ENCODE data around the gene SEPTIN10.

Gene SEPTIN10

GRCh38 chr2:109547280-109547679 is 66.5 kb downstream of the SEPTIN10 start:
- no peak overlapping the region for H3K27ac ChIP-seq
- H3K4me2 ChIP-seq = no peak overlapping the region
- TF ChIP-seq CTCF (conservative IDR thresholded peaks at IDR 0.05; ENCODE audit: low read depth, low read length) = no peak
- no peaks in the 10 kb centered on the region for H3K79me2 ChIP-seq (ENCODE audit: insufficient read depth, low read depth)
- H3K4me1 ChIP-seq (ENCODE audit: low read depth, poor library complexity, severe bottlenecking) = no peaks in the 10 kb centered on the region
- H3K4me3 ChIP-seq (IDR thresholded peaks at IDR 0.05; ENCODE audit: insufficient read depth, low read depth, low read length) = no peak overlapping the region
- H3K27me3 ChIP-seq (ENCODE audit: insufficient read depth, low read depth) = no peaks in the 10 kb centered on the region
- H3K36me3 ChIP-seq (ENCODE audit: insufficient read depth) = no peaks in the 10 kb centered on the region
- H2AFZ ChIP-seq (ENCODE audit: low read depth) = no peak overlapping the region
- H4K20me1 ChIP-seq (ENCODE audit: insufficient read depth) = no peaks in the 10 kb centered on the region
- no peak overlapping the region for H3K9ac ChIP-seq

GRCh38 chr2:109545828-109546713 is 67.7 kb downstream of the SEPTIN10 start:
- H3K36me3 ChIP-seq (ENCODE audit: insufficient read depth) = no peaks in the 10 kb centered on the region
- H3K9ac ChIP-seq = no peak overlapping the region
- no peaks in the 10 kb centered on the region for H3K4me1 ChIP-seq (ENCODE audit: low read depth, poor library complexity, severe bottlenecking)
- no peaks in the 10 kb centered on the region for H3K79me2 ChIP-seq (ENCODE audit: insufficient read depth, low read depth)
- no peaks in the 10 kb centered on the region for H4K20me1 ChIP-seq (ENCODE audit: insufficient read depth)
- peak; percentile 85 for TF ChIP-seq CTCF (conservative IDR thresholded peaks at IDR 0.05; ENCODE audit: low read depth, low read length)
- H3K27me3 ChIP-seq (ENCODE audit: insufficient read depth, low read depth) = no peaks in the 10 kb centered on the region
- no peak overlapping the region for H3K27ac ChIP-seq
- H2AFZ ChIP-seq (ENCODE audit: low read depth) = no peak overlapping the region
- H3K4me2 ChIP-seq = no peak overlapping the region
- no peak overlapping the region for H3K4me3 ChIP-seq (IDR thresholded peaks at IDR 0.05; ENCODE audit: insufficient read depth, low read depth, low read length)

- H3K79me2 ChIP-seq (ENCODE audit: insufficient read depth, low read depth) = no peaks in the 10 kb centered on the region
- TF ChIP-seq CTCF (conservative IDR thresholded peaks at IDR 0.05; ENCODE audit: low read depth, low read length) = no peak
- H3K27ac ChIP-seq = no peak overlapping the region
- H3K4me3 ChIP-seq (IDR thresholded peaks at IDR 0.05; ENCODE audit: insufficient read depth, low read depth, low read length) = no peak overlapping the region
- no peak overlapping the region for H3K9ac ChIP-seq
- no peak overlapping the region for H3K4me2 ChIP-seq
- H4K20me1 ChIP-seq (ENCODE audit: insufficient read depth) = no peaks in the 10 kb centered on the region
- H2AFZ ChIP-seq (ENCODE audit: low read depth) = no peak overlapping the region
- no peaks in the 10 kb centered on the region for H3K36me3 ChIP-seq (ENCODE audit: insufficient read depth)
- H3K27me3 ChIP-seq (ENCODE audit: insufficient read depth, low read depth) = no peaks in the 10 kb centered on the region
- H3K4me1 ChIP-seq (ENCODE audit: low read depth, poor library complexity, severe bottlenecking) = no peaks in the 10 kb centered on the region
Observed at GRCh38 chr2:109542384-109542783, 71.4 kb downstream of the SEPTIN10 start.

- H3K4me3 ChIP-seq (IDR thresholded peaks at IDR 0.05; ENCODE audit: insufficient read depth, low read depth, low read length) = no peak overlapping the region
- no peak for TF ChIP-seq CTCF (conservative IDR thresholded peaks at IDR 0.05; ENCODE audit: low read depth, low read length)
- H2AFZ ChIP-seq (ENCODE audit: low read depth) = no peak overlapping the region
- no peak overlapping the region for H3K27ac ChIP-seq
- no peaks in the 10 kb centered on the region for H3K79me2 ChIP-seq (ENCODE audit: insufficient read depth, low read depth)
- no peaks in the 10 kb centered on the region for H3K4me1 ChIP-seq (ENCODE audit: low read depth, poor library complexity, severe bottlenecking)
- H3K9ac ChIP-seq = no peak overlapping the region
- no peaks in the 10 kb centered on the region for H3K36me3 ChIP-seq (ENCODE audit: insufficient read depth)
- no peaks in the 10 kb centered on the region for H3K27me3 ChIP-seq (ENCODE audit: insufficient read depth, low read depth)
- H4K20me1 ChIP-seq (ENCODE audit: insufficient read depth) = no peaks in the 10 kb centered on the region
- no peak overlapping the region for H3K4me2 ChIP-seq
Observed at GRCh38 chr2:109538546-109538945, 75.2 kb downstream of the SEPTIN10 start.
